ENCODE data around the gene CIB4. TPM values are rescaled to one million over a fixed set of nuclear protein-coding genes. Genes with fewer than 3 reads are reported as not detected.
A peak's percentile ranks its signal among the peaks of the same experiment; 100 is the strongest.

Gene CIB4
- total RNA-seq, 1 donor from 2014 or later, result not detected

GRCh38 chr2:26560892-26561291, 80.3 kb downstream of the CIB4 start:
- no peak overlapping the region for H3K27ac Mint-ChIP-seq (ENCODE audit: unreplicated experiment)
- H3K27me3 Mint-ChIP-seq (ENCODE audit: unreplicated experiment), result peaks cover 12% of the 10 kb centered on the region

GRCh38 chr2:26559556-26559955, 81.6 kb downstream of the CIB4 start:
- DNase-seq, result peak; percentile 8

More at GRCh38 chr2:26560892-26561291, 80.3 kb downstream of the CIB4 start:
- Mint-ChIP-seq H3K9me3 (ENCODE audit: unreplicated experiment) (peaks cover 2% of the 10 kb centered on the region), H3K4me3 (ENCODE audit: unreplicated experiment) (no peak overlapping the region), H3K36me3 (ENCODE audit: unreplicated experiment) (peaks cover 6% of the 10 kb centered on the region), H3K4me1 (ENCODE audit: low read depth, unreplicated experiment) (peaks cover 2% of the 10 kb centered on the region)
- no peak for TF ChIP-seq CTCF (IDR thresholded peaks at IDR 0.05; ENCODE audit: partially characterized antibody, unreplicated experiment)
- no peak for DNase-seq

GRCh38 chr2:26559044-26559405, 82.1 kb downstream of the CIB4 start:
- Mint-ChIP-seq H3K9me3 (ENCODE audit: unreplicated experiment) (peaks cover 6% of the 10 kb centered on the region), H3K27me3 (ENCODE audit: unreplicated experiment) (peaks cover 14% of the 10 kb centered on the region), H3K4me1 (ENCODE audit: low read depth, unreplicated experiment) (peaks cover 2% of the 10 kb centered on the region), H3K36me3 (ENCODE audit: unreplicated experiment) (peaks cover 6% of the 10 kb centered on the region), H3K4me3 (ENCODE audit: unreplicated experiment) (no peak overlapping the region), H3K27ac (ENCODE audit: unreplicated experiment) (no peak overlapping the region)
- peak; percentile 5 for DNase-seq
- no peak for TF ChIP-seq CTCF (IDR thresholded peaks at IDR 0.05; ENCODE audit: partially characterized antibody, unreplicated experiment)

More at GRCh38 chr2:26559556-26559955, 81.6 kb downstream of the CIB4 start:
- peaks cover 2% of the 10 kb centered on the region for H3K4me1 Mint-ChIP-seq (ENCODE audit: low read depth, unreplicated experiment)
- peaks cover 6% of the 10 kb centered on the region for H3K36me3 Mint-ChIP-seq (ENCODE audit: unreplicated experiment)
- no peak for TF ChIP-seq CTCF (IDR thresholded peaks at IDR 0.05; ENCODE audit: partially characterized antibody, unreplicated experiment)
- peaks cover 2% of the 10 kb centered on the region for H3K9me3 Mint-ChIP-seq (ENCODE audit: unreplicated experiment)
- H3K27me3 Mint-ChIP-seq (ENCODE audit: unreplicated experiment), result peaks cover 14% of the 10 kb centered on the region
- H3K4me3 Mint-ChIP-seq (ENCODE audit: unreplicated experiment), result no peak overlapping the region
- H3K27ac Mint-ChIP-seq (ENCODE audit: unreplicated experiment), result no peak overlapping the region

- Mint-ChIP-seq H3K27me3 (ENCODE audit: unreplicated experiment) (peaks cover 14% of the 10 kb centered on the region), H3K27ac (ENCODE audit: unreplicated experiment) (no peak overlapping the region), H3K4me3 (ENCODE audit: unreplicated experiment) (no peak overlapping the region), H3K36me3 (ENCODE audit: unreplicated experiment) (peaks cover 6% of the 10 kb centered on the region), H3K9me3 (ENCODE audit: unreplicated experiment) (peaks cover 6% of the 10 kb centered on the region), H3K4me1 (ENCODE audit: low read depth, unreplicated experiment) (no peaks in the 10 kb centered on the region)
- DNase-seq, result peak; percentile 35
- no peak for TF ChIP-seq CTCF (IDR thresholded peaks at IDR 0.05; ENCODE audit: partially characterized antibody, unreplicated experiment)
These were observed 82.7 kb downstream of the CIB4 start for GRCh38 chr2:26558271-26559043.

GRCh38 chr2:26557244-26557925, 83.8 kb downstream of the CIB4 start:
- Mint-ChIP-seq H3K27me3 (ENCODE audit: unreplicated experiment) (peaks cover 10% of the 10 kb centered on the region), H3K9me3 (ENCODE audit: unreplicated experiment) (peaks cover 6% of the 10 kb centered on the region), H3K27ac (ENCODE audit: unreplicated experiment) (no peak overlapping the region), H3K36me3 (ENCODE audit: unreplicated experiment) (peaks cover 6% of the 10 kb centered on the region), H3K4me1 (ENCODE audit: low read depth, unreplicated experiment) (no peaks in the 10 kb centered on the region), H3K4me3 (ENCODE audit: unreplicated experiment) (no peak overlapping the region)
- peak; percentile 7 for DNase-seq
- TF ChIP-seq CTCF (IDR thresholded peaks at IDR 0.05; ENCODE audit: partially characterized antibody, unreplicated experiment), result no peak
